Gastroesophageal sphincter (tissue), 3 donors: Measurements from ENCODE around the gene NOTCH2.

Experiments
- EP300 ChIP-seq: sonication (generic); formaldehyde crosslinking; IDR thresholded peaks from one replicate; pipeline ENCODE4 v1.6.1; 2017; ENCODE audit warnings: antibody characterized with exemption, mild to moderate bottlenecking
- POLR2A ChIP-seq, 2 donors: fragments of 450-650 bp; IDR thresholded peaks; one replicate each; pipeline ENCODE4 v1.6.1; 2017; ENCODE audit warnings: antibody characterized with exemption in 2 of 2, mild to moderate bottlenecking in 2 of 2, moderate library complexity in 1 of 2
- TF ChIP-seq, protein P1 (sequence below), 4 experiments: fragments of 200-600 bp in 2 of 4; fragments of 450-650 bp in 2 of 4; sonication (generic) in 1 of 4; IDR thresholded peaks; one replicate each; pipeline ENCODE4 v1.5.1; 2017 to 2019; ENCODE audit warnings: antibody characterized with exemption in 4 of 4, mild to moderate bottlenecking in 2 of 4, moderate library complexity in 2 of 4

DNA sequence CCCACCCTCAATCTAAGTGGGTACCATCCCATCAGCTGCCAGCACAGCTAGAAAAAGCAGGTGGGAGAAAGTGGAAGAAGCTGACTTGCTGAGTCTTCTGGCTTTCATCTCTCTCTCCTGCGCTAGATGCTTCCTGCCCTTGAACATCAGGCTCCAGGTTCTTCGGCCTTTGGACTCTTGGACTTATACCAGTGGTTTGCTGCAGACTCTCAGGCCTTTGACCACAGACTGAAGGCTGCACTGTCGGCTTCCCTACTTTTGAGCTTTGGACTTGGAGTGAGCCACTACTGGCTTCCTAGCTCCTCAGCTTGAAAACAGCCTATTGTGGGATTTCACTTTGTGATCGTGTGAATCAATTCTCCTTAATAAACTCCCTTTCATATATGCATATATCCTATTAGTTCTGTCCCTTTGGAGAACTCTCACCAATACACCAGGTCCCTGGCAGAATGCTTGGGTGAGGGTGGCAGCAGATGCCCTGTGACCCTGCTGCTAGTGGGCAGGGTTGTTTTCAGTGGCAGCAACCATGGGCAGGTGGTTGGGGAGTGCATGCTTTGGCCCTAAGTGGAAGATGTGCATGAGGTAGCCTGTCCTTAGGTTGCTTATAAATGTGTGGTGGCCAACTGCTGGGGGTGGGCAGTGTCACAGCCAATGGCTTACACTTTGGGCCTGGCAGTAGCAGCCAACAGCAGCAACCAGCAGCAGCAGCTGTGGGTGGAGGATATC lies 162.4 kb downstream of the NOTCH2 start:
- TF ChIP-seq, protein P1, sequence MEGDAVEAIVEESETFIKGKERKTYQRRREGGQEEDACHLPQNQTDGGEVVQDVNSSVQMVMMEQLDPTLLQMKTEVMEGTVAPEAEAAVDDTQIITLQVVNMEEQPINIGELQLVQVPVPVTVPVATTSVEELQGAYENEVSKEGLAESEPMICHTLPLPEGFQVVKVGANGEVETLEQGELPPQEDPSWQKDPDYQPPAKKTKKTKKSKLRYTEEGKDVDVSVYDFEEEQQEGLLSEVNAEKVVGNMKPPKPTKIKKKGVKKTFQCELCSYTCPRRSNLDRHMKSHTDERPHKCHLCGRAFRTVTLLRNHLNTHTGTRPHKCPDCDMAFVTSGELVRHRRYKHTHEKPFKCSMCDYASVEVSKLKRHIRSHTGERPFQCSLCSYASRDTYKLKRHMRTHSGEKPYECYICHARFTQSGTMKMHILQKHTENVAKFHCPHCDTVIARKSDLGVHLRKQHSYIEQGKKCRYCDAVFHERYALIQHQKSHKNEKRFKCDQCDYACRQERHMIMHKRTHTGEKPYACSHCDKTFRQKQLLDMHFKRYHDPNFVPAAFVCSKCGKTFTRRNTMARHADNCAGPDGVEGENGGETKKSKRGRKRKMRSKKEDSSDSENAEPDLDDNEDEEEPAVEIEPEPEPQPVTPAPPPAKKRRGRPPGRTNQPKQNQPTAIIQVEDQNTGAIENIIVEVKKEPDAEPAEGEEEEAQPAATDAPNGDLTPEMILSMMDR (IDR thresholded peaks at IDR 0.05): no peak
- TF ChIP-seq POLR2A (IDR thresholded peaks at IDR 0.05) (no peak), EP300 (no peak)
